BE2C (cell line): ENCODE measurements around the gene MAGI1.

ENCODE experiments used
- DNase-seq: peaks from one replicate; pipeline ENCODE4 v3.0.0-alpha.2; 2020
- H3K27me3 ChIP-seq: fragments of 250-450 bp; sonication (Bioruptor Pico); 2 replicates; pipeline ENCODE4 v1.5.1; 2020; ENCODE audit warnings: mild to moderate bottlenecking
- H3K36me3 ChIP-seq: fragments of 250-450 bp; sonication (Bioruptor Pico); 2 replicates; pipeline ENCODE4 v1.5.1; 2020; ENCODE audit warnings: mild to moderate bottlenecking
- H3K4me1 ChIP-seq: fragments of 250-450 bp; sonication (Bioruptor Pico); 2 replicates; pipeline ENCODE4 v1.5.1; 2020
- H3K4me3 ChIP-seq: 2 replicates; pipeline ENCODE4 v1.5.1; 2011; ENCODE audit warnings: low read depth, low read length
- H3K9me3 ChIP-seq: fragments of 250-450 bp; sonication (Bioruptor Pico); 2 replicates; pipeline ENCODE4 v1.5.1; 2020
- TF ChIP-seq, protein P1 (sequence below): IDR thresholded peaks from 2 replicates; pipeline ENCODE4 v1.5.1; 2012; ENCODE audit warnings: mild to moderate bottlenecking, low read depth, low read length

The MAGI1 gene

DNA sequence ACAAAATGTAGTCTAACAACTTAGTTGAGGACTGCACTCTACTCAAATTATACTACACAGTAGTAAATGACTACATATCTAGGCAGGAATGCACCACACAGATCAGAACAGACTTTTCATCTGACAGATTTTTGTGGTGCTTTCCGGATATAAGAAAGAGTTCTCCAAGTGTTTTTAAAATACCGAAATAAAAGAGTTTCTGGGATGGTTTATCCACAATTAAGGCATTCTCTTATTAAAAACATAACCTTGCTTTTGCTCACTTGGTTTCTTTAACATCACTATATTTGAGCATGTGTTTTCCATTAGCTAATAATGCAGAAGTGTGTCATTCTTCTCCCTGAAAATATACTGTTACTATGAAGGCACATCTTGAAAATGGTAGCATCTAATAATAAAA lies 132.9 kb downstream of the MAGI1 start:
- H3K4me3 ChIP-seq, result no peak overlapping the region
- H3K9me3 ChIP-seq, result no peaks in the 10 kb centered on the region
- H3K36me3 ChIP-seq, result no peaks in the 10 kb centered on the region
- TF ChIP-seq, protein P1, sequence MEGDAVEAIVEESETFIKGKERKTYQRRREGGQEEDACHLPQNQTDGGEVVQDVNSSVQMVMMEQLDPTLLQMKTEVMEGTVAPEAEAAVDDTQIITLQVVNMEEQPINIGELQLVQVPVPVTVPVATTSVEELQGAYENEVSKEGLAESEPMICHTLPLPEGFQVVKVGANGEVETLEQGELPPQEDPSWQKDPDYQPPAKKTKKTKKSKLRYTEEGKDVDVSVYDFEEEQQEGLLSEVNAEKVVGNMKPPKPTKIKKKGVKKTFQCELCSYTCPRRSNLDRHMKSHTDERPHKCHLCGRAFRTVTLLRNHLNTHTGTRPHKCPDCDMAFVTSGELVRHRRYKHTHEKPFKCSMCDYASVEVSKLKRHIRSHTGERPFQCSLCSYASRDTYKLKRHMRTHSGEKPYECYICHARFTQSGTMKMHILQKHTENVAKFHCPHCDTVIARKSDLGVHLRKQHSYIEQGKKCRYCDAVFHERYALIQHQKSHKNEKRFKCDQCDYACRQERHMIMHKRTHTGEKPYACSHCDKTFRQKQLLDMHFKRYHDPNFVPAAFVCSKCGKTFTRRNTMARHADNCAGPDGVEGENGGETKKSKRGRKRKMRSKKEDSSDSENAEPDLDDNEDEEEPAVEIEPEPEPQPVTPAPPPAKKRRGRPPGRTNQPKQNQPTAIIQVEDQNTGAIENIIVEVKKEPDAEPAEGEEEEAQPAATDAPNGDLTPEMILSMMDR, result no peak
- no peaks in the 10 kb centered on the region; the same call in 1 of the 2 replicates for H3K27me3 ChIP-seq
- no peaks in the 10 kb centered on the region for H3K4me1 ChIP-seq
- no peak for DNase-seq

DNA sequence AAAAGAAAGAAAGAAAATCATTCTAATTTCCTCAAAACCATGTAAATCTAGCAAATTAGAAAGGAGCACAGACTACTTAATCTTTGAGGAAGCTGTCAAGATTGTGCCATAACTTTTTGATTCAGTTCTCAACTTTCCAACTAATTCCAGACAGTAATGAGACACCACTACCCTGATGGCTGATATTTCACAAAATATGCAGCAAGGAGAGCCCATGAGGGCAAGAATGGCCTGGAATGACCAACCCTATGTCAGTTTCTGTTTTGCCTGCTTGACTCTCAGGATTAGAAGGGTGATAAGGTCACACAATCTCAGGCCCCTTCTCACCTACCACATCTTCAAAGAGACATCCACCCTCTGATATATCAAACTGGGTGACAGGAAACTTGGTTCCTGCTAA lies 134.7 kb downstream of the MAGI1 start:
- H3K27me3 ChIP-seq, result no peaks in the 10 kb centered on the region; the same call in 1 of the 2 replicates
- no peaks in the 10 kb centered on the region for H3K4me1 ChIP-seq
- no peak for DNase-seq
- TF ChIP-seq, protein P1, result no peak
- no peak overlapping the region for H3K4me3 ChIP-seq
- H3K36me3 ChIP-seq, result no peaks in the 10 kb centered on the region
- H3K9me3 ChIP-seq, result no peaks in the 10 kb centered on the region

DNA sequence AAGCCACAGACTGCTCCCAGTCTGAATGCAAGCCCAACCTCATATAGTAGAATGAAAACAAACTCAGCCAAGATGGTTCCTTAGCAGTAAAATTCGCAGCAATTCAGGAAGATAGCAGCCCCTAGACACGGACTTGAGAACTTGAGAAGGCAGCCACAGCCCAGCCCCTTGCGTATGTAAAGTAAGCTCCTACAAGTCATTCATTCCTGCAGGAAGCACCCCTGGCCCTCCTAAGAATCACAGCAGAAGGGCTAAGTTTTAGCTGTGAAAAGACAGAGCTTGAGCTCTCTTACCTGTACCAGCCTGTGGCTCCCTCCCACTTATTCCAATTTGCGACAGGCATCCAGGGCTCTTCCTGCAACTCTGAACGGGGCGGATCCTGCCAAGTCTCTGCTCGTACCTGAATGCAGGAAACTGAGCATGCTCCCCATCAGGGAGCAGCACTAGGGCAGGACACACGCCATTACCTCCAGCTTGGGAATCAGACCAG lies 136.4 kb downstream of the MAGI1 start:
- no peaks in the 10 kb centered on the region for H3K4me1 ChIP-seq
- H3K27me3 ChIP-seq, result no peaks in the 10 kb centered on the region
- no peaks in the 10 kb centered on the region for H3K9me3 ChIP-seq
- TF ChIP-seq, protein P1, result no peak
- DNase-seq, result no peak
- H3K36me3 ChIP-seq, result no peaks in the 10 kb centered on the region
- H3K4me3 ChIP-seq, result no peak overlapping the region

DNA sequence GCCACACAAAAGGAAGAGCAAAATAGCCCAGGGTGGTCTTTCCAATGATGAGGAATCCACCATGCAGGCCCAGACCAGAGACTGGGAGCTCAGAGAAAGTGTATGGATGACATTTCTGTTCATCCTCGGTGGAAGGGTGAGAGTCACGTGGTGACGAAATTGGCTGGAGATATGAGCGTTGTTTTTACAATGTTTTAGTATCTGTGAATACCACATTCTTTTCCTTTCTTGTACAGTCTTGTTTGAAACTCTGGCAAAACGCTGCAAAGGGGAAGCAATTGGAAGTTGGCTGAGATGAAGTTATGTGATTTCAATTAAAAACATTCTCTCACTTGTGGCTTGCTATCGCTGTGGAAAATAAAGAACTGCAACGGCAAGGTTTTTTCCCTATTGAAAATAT lies 137.5 kb downstream of the MAGI1 start:
- Histone ChIP-seq H3K4me1 (no peaks in the 10 kb centered on the region), H3K36me3 (no peaks in the 10 kb centered on the region), H3K27me3 (no peaks in the 10 kb centered on the region), H3K4me3 (no peak overlapping the region), H3K9me3 (no peaks in the 10 kb centered on the region)
- TF ChIP-seq, protein P1, result no peak
- no peak for DNase-seq

DNA sequence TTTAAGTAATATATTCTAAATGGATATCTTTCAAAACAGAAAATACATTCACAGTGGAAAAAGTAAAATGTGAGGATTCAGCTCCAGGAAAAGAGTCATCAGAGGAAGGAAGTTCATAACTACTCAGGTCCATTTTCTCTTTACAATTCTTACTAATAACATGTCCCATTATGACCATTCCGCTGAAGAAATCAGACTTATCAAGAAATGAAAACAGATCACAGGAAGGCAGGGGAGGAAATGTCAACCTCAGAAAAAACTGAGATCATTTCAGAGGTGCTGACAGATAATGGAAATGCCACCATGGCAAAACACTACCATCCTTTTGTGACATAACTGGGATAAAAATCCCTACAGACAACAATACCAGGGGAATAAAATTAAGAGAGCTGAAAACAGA lies 139.5 kb downstream of the MAGI1 start:
- Histone ChIP-seq H3K9me3 (no peaks in the 10 kb centered on the region), H3K4me1 (no peaks in the 10 kb centered on the region), H3K27me3 (no peaks in the 10 kb centered on the region), H3K4me3 (no peak overlapping the region), H3K36me3 (no peaks in the 10 kb centered on the region)
- TF ChIP-seq, protein P1, result no peak
- DNase-seq, result no peak

DNA sequence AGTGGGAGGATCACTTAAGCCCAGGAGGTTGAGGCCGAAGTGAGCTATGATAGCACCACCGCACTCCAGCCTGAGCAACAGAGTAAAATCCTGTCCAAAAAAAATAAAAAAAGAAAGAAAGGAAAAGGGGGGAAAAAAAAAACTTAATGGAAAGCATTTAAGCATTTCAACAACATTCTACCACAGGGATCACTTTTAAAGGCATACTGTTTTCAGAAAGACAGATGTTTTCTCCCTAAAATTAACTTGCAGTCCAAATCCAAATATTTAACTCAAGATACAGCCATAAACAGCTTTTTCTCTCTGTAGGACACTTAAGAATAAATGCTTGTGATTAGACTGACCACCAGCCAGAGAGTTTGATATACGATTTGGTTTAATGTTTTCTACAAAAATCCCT lies 141.0 kb downstream of the MAGI1 start:
- DNase-seq, result no peak

More for the DNA sequence above, 141.0 kb downstream of the MAGI1 start:
- no peak overlapping the region for H3K4me3 ChIP-seq
- TF ChIP-seq, protein P1, result no peak
- H3K36me3 ChIP-seq, result no peaks in the 10 kb centered on the region
- H3K4me1 ChIP-seq, result no peaks in the 10 kb centered on the region
- H3K27me3 ChIP-seq, result no peaks in the 10 kb centered on the region
- no peaks in the 10 kb centered on the region for H3K9me3 ChIP-seq
